Keratinocyte (primary cell): ENCODE measurements around the gene PYDC1. TPM values are rescaled to one million over a fixed set of nuclear protein-coding genes. Genes with fewer than 3 reads are reported as not detected.
A peak's percentile ranks its signal among the peaks of the same experiment; 100 is the strongest.

ENCODE experiments used
- DNase-seq: peaks from one replicate; pipeline ENCODE4 v3.0.0-alpha.2; 2011; ENCODE audit warnings: low read depth, missing footprints, low spot score
- FAIRE-seq: peaks from 2 replicates; lab custom pipeline; 2011; peaks lifted over from hg19 to GRCh38; lab: Jason Lieb, UNC
- H2AFZ ChIP-seq: 2 replicates; pipeline ENCODE4 v1.6.0; 2012; ENCODE audit warnings: low read length, control low read depth, inconsistent platforms; ENCODE audit not compliant: control insufficient read depth
- H3K27ac ChIP-seq: 2 replicates; pipeline ENCODE4 v1.5.1; 2011; ENCODE audit warnings: low read length; ENCODE audit not compliant: control insufficient read depth, insufficient read depth
- H3K27me3 ChIP-seq: 3 replicates; pipeline ENCODE4 v1.6.0; 2011; ENCODE audit warnings: low read length; ENCODE audit not compliant: control insufficient read depth, insufficient read depth; ENCODE audit errors: extremely low read depth
- H3K36me3 ChIP-seq, 2 experiments: 2 replicates in 1 of 2; 3 replicates in 1 of 2; pipeline ENCODE4 v1.5.1; 2011; ENCODE audit warnings: low read length in 2 of 2, mild to moderate bottlenecking in 1 of 2; ENCODE audit not compliant: control insufficient read depth in 2 of 2, insufficient read depth in 2 of 2; ENCODE audit errors: extremely low read depth in 1 of 2
- H3K4me1 ChIP-seq: 3 replicates; pipeline ENCODE4 v1.5.1; 2011; ENCODE audit warnings: low read length; ENCODE audit not compliant: control insufficient read depth, insufficient read depth; ENCODE audit errors: extremely low read depth
- H3K4me2 ChIP-seq: 3 replicates; pipeline ENCODE4 v1.6.0; 2011; ENCODE audit warnings: low read depth, low read length; ENCODE audit not compliant: control insufficient read depth, insufficient read depth; ENCODE audit errors: extremely low read depth
- H3K4me3 ChIP-seq, 3 experiments: fragments of 200-600 bp in 1 of 3; sonication (generic) in 1 of 3; 2 replicates in 2 of 3; 3 replicates in 1 of 3; pipeline ENCODE4 v1.5.1; 2011 to 2016; ENCODE audit warnings: low read length in 3 of 3, mild to moderate bottlenecking in 3 of 3, control low read depth in 2 of 3, inconsistent platforms in 1 of 3, low read depth in 1 of 3, mixed read lengths in 1 of 3, mixed run types in 1 of 3, moderate library complexity in 1 of 3; ENCODE audit not compliant: control insufficient read depth in 2 of 3, insufficient read depth in 2 of 3; ENCODE audit errors: extremely low read depth in 1 of 3
- H3K79me2 ChIP-seq: 2 replicates; pipeline ENCODE4 v1.6.0; 2012; ENCODE audit warnings: low read length; ENCODE audit not compliant: control insufficient read depth, insufficient read depth
- H3K9ac ChIP-seq: 3 replicates; pipeline ENCODE4 v1.6.0; 2011; ENCODE audit warnings: low read length; ENCODE audit not compliant: control insufficient read depth, insufficient read depth; ENCODE audit errors: extremely low read depth
- H3K9me1 ChIP-seq: 3 replicates; pipeline ENCODE4 v1.6.0; 2011; ENCODE audit warnings: low read length; ENCODE audit not compliant: control insufficient read depth, insufficient read depth; ENCODE audit errors: extremely low read depth
- H3K9me3 ChIP-seq: 2 replicates; pipeline ENCODE4 v1.5.1; 2012; ENCODE audit warnings: low read depth, low read length; ENCODE audit not compliant: control insufficient read depth
- H4K20me1 ChIP-seq: 3 replicates; pipeline ENCODE4 v1.6.0; 2011; ENCODE audit warnings: low read length; ENCODE audit not compliant: control insufficient read depth, insufficient read depth; ENCODE audit errors: extremely low read depth
- CTCF ChIP-seq, 3 experiments: IDR thresholded peaks in 1 of 3; conservative IDR thresholded peaks in 1 of 3; optimal IDR thresholded peaks in 1 of 3; 2 replicates in 2 of 3; 3 replicates in 1 of 3; pipeline versions ENCODE3 to v1.5.1; 2011; ENCODE audit warnings: low read length in 3 of 3, mild to moderate bottlenecking in 3 of 3, moderate library complexity in 2 of 3, control low read depth in 1 of 3, inconsistent platforms in 1 of 3; ENCODE audit not compliant: insufficient read depth in 2 of 3; ENCODE audit errors: extremely low read depth in 1 of 3
- EZH2 ChIP-seq: IDR thresholded peaks from one replicate; pipeline ENCODE4 v1.6.1; 2012; ENCODE audit warnings: inconsistent platforms, mild to moderate bottlenecking, low read length, moderate library complexity
- dilution Hi-C: fragments of 300-500 bp; cut with MboI; formaldehyde crosslinking; loops from one replicate; pipeline ENCODE4 v1.7.0; 2020; ENCODE audit warnings: low sequenced_read_pairs; ENCODE audit not compliant: extremely low pct_ligation_motif_present
- polyA plus RNA-seq, 5 experiments: library from polyadenylated mRNA; depleted of rRNA in 3 of 5; stranded (reverse) in 3 of 5; stranded (forward) in 1 of 5; unstranded in 1 of 5; fragments of >200 nt; gene quantifications; 1 replicate in 1 of 5; 2 replicates in 3 of 5; 3 replicates in 1 of 5; pipeline versions ENCODE4 v1.2.1 to v1.2.3, GENCODE V29; 2011 to 2012; ENCODE audit warnings: missing spikeins in 2 of 5, low read depth in 1 of 5, low replicate concordance in 1 of 5

The PYDC1 gene
- polyA plus RNA-seq, 1 donor (not counting 4 experiments of a cell fraction or from before 2014, with no cell fraction given): not detected

DNA sequence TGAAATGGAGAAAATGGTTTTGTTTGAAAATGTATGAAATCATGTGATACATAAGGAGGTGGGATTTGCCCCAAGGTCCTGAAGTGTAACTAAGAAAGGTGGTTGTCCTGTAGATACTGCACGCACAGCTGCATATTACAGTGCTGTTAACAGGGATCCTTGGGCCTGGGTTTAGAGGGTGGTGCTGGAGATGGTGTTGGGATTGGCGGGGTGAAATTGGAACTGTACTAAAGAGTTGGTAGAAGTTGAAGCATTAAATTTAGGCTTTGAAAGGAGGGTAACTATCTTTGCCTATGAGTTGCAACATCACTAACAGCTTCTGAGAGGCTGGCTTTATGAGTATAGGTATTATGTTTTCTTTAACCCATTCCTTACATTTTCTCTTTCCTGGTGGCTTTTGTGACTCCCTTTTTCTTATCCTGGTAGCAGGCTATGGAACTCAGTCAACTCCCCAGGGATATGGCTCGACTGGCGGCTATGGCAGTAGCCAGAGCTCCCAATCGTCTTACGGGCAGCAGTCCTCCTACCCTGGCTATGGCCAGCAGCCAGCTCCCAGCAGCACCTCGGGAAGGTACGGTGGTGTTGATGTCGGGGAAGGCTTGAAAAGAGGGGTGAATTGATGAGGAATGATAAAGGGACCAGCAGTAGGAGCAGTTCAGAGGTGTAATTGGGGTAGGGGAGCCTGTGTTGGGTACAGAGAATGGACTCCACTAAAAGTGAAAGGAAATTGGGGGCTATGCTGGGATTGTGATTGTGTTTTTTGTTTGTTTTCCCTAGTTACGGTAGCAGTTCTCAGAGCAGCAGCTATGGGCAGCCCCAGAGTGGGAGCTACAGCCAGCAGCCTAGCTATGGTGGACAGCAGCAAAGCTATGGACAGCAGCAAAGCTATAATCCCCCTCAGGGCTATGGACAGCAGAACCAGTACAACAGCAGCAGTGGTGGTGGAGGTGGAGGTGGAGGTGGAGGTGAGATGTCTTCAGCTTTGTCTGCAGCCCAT is 33.2 kb downstream of the PYDC1 start:
- DNase-seq: no peak
- Histone ChIP-seq H3K27me3 (no peaks in the 10 kb centered on the region), H2AFZ (no peak overlapping the region), H3K9me3 (no peaks in the 10 kb centered on the region), H3K4me1 (peaks cover 21% of the 10 kb centered on the region), H3K4me2 (no peak overlapping the region), H4K20me1 (peaks cover 46% of the 10 kb centered on the region), H3K79me2 (peaks cover 81% of the 10 kb centered on the region), H3K9ac (no peak overlapping the region), H3K4me3 (no peak overlapping the region), H3K9me1 (peaks cover 6% of the 10 kb centered on the region), H3K27ac (no peak overlapping the region), H3K36me3 (peaks cover 37 to 67% of the 10 kb centered on the region in 2 experiments)
- TF ChIP-seq CTCF (optimal IDR thresholded peaks at IDR 0.05 in 1 of 3, IDR thresholded peaks at IDR 0.05 in 1 of 3, conservative IDR thresholded peaks at IDR 0.05 in 1 of 3; ENCODE audit: extremely low read depth in 1 of 3, insufficient read depth in 2 of 3, low read length in 3 of 3) (no peak), EZH2 (no peak)
- dilution Hi-C loops: no loop called here
- FAIRE-seq: no peak

DNA sequence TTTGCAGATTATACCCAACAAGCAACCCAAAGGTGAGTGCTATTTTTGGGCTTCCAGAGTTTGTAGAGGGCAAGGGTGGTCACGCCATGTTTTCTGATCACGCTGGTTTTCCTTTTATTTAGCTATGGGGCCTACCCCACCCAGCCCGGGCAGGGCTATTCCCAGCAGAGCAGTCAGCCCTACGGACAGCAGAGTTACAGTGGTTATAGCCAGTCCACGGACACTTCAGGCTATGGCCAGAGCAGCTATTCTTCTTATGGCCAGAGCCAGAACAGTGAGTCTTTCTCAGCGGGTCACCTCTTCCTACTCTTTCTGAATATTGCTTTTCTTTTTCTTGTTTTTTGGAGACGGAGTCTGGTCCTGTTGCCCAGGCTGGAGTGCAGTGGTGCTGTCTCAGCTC is 34.5 kb downstream of the PYDC1 start:
- FAIRE-seq (no peak), DNase-seq (no peak)
- H3K27me3 ChIP-seq: no peaks in the 10 kb centered on the region
- H3K27ac ChIP-seq: no peak overlapping the region
- peak overlapping the region; percentile 98 for H3K4me2 ChIP-seq
- peaks cover 72% of the 10 kb centered on the region for H3K79me2 ChIP-seq
- H3K36me3 ChIP-seq: peaks cover 31 to 54% of the 10 kb centered on the region in 2 experiments
- H2AFZ ChIP-seq: no peak overlapping the region
- dilution Hi-C loops: no loop called here
- no peaks in the 10 kb centered on the region for H3K9me3 ChIP-seq
- peaks cover 21% of the 10 kb centered on the region for H3K4me1 ChIP-seq
- H4K20me1 ChIP-seq: peaks cover 46% of the 10 kb centered on the region
- peaks cover 6% of the 10 kb centered on the region for H3K9me1 ChIP-seq
- peak overlapping the region; percentile 96 for H3K9ac ChIP-seq
- peak overlapping the region; percentile 91 to 93 (median 92) for H3K4me3 ChIP-seq
- TF ChIP-seq EZH2: no peak
- no peak for TF ChIP-seq CTCF (optimal IDR thresholded peaks at IDR 0.05 in 1 of 3, IDR thresholded peaks at IDR 0.05 in 1 of 3, conservative IDR thresholded peaks at IDR 0.05 in 1 of 3; ENCODE audit: extremely low read depth in 1 of 3, insufficient read depth in 2 of 3, low read length in 3 of 3)
